Fibroblast of skin of right biceps (primary cell): Measurements from ENCODE around the gene IL36RN.
"Not testable (repeated sequence)": the region's sequence is repeated elsewhere in the genome, so short reads cannot be mapped to it uniquely, and the experiment has no call there.

Experiments used
- DNase-seq: peaks from one replicate; pipeline ENCODE4 v3.0.0-alpha.2; 2013

The IL36RN gene

DNA sequence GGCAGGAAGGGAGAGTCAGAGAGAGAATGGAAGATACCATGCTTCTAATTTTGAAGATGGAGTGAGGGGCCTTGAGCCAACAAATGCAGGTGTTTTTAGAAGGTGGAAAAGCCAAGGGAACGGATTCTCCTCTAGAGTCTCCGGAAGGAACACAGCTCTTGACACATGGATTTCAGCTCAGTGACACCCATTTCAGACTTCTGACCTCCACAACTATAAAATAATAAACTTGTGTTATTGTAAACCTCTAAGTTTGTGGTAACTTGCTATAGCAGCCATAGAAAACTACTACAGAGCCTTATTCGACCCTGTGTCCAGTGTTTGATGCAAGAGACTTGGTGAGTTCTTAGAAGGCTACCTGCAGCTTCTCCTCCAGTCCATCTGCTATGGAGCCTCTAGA is 16.6 kb downstream of the IL36RN start:
- DNase-seq, result no peak

DNA sequence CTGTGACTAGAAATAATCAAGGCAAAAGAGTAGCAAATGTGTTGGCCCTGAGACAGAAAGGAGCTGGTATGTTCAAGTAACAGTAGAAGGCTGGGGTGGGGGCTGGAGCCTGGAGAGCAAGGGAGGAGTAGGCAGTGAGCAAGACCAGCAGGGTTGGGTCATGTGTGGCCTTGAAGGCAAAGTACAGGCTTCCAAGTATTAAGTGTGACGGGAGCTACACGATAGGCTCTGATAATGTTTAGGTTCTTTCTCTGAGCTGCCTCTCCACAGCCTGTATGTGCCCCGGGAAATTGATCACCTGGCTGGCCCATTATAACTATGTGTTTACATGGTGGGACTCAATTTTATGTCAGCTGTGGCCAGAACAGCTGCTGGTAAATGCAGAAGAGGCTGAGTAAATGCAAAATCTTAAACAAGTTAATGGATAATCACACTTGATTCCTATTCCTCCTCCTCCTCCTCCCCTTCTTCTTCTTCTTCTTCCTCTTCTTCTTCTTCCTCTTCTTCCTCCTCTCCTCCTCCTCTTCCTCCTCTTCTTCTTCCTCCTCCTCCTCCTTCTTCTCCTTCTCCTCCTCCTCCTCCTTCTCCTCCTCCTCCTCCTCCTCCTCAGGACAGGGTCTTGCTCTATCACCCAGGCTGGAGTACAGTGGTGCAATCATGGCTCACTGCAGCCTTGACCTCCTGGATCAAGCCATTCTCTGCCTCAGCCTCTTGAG is 18.1 kb downstream of the IL36RN start:
- DNase-seq, result no peak

DNA sequence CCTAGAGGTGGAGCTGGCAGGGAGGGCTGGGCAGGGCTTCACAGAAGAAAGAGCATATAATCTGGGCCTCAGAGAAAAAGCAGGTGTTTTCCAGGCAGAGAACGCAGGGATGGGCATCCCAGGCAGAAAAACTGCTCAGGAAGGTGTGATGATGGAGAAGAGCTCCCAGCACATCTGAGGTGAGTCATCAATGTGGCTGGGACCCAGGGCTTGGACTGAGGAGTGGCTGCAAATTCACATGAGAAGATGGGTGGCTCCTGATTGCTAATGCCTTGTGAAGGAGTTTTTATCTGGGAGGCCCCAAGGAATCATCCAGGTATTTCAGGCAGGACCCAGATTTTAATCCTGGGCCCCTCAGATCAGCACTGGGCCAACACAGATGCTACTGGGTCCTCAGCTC is 18.9 kb downstream of the IL36RN start:
- DNase-seq, result peak; percentile 12

DNA sequence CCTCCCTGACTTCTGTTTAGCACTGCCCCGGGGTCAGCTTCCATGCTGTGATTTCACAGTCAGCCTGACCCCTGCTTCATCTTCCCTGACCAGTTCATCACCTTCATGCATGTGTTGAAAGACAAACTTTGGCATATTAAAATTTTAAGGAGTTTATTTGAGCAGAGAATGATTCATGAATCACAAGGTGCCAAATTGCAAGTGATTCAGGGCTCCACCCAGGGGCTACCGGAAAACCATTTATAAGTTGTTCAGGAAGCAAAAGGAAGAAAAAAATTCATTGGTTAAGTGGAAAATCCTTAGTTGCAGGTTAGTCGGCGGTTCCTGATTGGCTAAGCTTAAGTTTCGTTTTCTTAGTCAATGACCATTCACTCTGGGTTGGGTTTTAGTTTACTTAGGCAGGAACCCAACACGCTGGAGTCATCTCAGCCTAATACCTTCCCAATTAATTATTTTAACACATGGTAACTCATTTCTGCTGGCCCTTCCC is 19.4 kb downstream of the IL36RN start:
- no peak for DNase-seq

DNA sequence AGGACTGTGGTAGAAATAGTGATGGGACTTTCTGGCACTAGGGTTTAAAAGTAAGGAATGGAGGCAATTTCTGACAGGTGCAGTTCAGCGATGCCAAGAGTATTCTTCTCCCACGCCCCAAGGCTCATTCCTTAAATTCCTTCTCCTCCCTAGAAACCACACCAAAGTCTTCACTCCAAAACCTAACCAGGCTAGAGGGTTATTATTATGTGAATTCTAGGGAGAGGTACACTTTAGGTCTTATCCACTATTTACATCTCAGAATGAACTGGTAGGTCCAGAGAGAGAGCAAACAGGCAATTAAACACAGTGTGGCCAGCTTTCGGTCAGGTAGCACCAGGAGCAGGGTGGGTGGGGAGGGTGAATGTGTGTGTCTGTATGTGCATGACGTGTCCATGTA is 20.1 kb downstream of the IL36RN start:
- no peak for DNase-seq

DNA sequence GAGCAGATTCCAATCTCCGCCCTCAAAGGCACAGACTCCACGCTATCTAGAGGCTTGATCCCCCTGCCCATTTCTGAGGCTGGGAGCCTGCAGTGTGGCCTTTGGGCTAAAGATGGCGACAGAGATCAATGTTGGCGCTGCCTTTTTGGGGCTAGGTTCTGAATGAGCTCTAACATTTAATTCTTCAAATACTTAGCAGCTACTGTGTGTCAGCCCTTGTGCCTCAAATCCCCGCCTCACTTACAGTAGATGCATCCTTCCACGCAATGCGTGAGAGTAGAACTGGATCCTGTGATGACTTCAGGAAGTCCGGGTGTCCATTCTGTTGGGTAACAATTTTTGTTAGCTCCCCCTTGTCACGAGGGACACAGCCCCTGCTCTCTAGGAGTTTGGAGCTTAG is 21.1 kb downstream of the IL36RN start:
- peak; percentile 17 for DNase-seq

DNA sequence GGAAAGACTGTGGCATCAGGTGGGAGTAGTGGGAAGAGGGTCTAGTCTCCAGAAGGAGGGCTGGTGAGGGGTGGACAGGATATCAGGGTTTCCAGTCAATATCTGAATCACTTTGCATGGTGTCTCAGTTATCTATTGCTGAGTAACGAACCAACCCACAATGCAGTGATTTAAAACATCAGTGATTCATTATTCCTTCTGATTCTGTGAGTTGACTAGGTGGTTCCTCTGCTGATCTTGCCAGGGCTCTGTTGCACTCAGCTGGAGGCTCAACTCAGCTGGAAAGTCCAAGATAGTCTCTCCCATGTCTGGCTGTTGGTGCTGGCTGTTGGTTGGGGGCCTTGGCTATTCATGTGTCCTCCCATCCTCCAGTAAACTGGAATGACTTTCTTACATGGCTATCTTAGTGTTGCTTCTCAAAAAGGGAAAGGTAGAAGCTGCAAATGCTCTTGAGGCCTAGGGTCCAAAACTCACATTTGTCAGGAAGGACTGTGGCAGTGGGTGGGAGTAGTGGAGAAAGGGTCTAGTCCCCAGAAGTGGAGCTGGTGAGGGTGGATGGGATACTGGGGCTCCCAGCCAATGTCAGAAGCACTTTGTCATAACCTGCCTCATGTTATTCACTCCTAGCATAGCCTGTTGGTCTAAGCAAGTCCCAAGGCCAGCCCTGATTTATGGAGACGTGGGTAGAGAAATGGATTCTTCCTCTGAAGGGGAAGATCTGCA is 22.7 kb downstream of the IL36RN start:
- no peak for DNase-seq

DNA sequence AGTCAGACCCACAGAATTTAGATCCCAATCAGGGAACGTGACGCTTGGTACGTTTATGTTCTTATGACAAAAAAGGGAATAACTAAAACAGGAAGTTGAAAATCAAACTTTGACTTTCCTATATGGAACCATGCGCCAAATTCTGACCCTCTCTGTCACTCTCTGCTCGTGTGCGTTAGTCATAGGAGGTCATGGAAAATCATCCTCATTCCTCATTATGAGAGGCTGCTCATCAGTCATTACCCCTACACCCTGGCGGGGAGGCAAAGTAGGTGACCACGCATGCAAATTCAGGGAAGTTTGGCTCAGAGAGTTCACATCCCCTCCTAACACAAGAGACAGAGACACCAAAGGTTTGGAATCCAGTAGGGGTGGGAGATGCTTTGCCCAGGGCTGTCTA is 24.3 kb downstream of the IL36RN start:
- no peak for DNase-seq

DNA sequence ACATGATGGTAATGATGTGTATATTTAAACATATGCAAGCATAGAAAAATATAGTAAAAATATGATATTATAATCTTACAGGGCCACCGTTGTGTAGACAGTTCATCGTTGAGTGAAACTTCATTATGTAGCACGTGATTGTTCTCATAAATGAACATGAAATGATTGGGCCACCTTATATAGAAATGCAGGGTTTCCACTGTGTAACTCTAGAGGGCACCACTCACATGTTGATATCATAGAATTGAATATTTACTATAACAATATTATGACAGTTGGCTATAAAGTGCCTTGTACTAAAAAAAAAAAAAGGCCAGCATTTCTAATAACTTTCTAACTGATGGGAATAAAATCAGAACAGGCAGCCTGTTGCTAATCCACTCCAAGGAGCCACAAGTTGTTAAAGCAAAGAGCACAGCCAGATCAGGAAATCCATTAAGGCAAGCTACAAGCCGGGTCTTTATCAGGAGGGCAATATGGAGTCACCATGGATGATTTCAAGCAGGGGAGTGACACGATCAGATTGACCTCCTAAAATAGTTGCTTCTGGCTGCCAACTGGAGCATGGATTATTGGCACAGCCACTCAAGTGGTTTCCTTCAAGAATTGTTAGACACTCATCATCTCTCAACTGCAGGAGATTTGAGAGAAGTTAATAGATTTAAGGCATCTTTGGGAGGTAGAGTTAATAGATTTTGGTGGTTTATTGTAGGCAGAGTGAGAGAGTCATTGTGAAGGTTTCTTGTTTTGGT is 25.4 kb downstream of the IL36RN start:
- DNase-seq, result no peak

DNA sequence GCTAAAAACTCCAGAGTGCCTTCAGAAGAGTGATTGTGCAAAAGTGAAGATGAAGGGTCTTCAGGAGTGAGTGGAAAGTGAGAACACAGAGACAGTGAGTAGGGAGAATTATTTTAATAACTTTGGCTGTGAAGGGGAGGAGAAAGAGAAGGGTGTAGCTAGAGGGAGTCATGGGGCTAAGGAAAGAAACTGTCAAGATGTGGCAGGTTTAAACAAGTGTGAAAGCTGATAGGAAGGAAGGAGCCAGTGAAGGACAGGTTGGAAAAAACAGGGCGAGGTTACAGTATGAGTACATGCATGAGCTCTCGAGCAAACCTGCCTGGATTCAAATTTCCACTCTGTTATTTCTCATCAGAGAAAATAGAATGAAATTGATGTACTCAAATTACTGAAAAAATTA is 26.5 kb downstream of the IL36RN start:
- no peak for DNase-seq

DNA sequence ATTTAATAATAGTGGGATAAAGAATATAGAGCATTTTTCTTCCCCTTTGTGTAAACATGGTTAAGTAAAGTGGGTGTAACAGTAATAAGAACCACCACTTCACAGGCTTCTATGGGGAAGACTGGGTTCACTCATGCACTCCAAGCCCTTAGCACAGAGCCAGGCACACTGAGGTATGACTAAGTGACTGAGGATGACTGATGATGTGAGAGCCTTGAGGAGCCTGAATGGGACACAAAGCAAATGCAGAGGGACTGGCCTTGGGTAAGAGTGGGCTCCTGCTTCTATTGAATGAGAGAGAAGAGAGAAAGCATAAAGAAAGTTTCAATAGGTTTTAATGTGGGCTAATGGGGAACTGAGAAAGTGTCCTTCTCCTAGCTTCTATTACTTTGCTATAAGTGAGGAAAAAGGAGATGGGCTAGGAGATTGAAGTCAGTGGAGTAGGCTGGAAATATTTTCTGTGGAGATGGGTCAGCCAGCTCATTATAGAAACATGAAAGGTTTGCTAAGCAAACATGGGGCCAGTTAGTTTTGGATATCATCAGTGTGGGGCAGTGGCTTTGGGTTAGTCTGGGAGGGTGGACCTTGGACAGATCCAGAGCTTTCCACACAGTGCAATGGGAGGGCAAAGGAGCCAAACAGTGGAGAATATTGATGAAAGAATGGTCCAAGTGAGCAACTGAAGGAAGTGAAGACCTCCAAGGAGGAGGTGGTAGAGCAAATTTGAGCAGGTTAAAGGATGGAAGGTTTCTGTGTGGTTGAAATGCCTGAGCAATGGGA is 29.4 kb downstream of the IL36RN start:
- DNase-seq, result no peak

DNA sequence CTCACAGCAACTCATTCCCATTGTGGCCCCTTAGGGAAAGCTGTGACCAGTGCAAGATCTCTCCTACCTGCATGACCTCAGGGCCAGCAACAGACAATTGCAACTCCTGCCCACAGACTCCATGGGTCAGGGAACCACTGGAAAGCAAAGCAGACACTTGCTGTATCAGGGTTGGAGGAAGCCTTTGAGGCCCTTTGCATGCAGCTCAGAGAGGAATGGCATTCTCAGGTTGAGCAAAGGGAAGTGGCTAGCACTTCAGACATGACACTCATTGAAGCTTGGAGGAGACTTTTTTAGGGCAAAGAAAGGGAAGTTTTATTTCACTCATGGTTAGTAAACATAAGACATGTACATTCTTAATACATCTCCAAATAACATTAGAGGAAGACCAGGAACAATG is 30.9 kb downstream of the IL36RN start:
- no peak for DNase-seq

DNA sequence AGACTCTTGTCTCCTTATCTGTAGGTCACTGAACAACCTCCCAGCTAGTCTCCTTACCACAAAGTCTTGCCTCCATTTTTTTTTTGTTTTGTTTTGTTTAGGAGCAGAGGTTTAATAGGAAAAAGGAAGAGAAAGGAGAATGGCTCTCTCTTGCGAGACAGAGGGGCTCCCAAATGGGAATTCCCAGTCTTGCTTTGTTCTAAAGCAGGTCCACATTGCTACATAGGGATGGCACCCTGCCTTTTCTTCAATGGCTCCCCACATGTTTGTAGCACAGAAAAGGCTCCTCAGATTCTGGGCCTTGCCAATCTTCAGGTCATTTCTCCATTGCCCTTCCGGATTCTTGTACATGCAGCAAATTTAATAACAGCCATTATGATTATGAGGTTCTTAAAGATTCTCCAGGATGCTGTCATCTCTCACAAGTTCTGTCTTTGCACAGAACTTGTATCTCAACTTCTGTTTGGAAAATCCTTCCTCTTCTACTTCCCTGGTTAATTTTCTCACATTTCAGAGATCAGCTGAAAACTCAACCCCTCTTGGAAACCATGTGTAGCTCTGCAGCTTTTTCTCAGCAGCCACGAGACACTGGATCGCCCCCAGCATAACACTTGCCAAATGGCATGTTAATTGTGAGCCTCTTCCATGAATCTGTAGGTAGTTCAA is 32.4 kb downstream of the IL36RN start:
- DNase-seq, result no peak

DNA sequence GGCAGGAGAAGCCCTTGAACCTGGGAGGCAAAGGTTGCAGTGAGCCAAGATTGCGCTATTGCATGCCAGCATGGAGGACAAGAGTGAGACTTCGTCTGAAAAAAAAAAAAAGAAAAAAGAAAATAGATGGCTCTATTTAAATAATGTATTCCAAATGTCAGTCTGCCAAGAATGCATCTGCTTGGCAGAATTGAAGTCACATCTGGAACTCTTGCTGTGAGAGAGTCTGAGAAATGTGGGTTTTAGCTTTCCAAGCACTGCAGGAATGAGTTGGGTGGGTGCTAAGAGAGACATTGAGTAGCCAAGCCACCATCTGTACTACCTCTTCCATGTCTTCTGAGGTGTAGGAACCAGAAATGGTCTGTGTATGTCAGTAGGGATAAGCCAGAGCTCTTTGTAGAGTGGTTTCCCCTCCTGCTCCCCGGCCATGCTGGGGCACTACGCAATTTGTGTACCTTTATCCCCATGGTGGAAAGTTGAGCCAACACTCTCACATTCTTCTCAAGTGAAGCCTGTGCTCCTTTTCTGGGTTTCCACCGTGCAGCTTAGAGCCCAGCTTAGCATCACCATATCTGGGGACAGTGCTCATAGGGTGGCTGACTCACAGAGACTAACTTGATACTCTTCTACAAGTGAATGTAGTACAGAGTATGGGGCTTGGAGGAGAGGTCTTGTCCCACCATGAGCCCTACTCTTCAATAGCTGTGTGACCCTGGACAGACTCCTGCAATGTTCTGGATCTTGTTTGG is 34.0 kb downstream of the IL36RN start:
- DNase-seq, result no peak

DNA sequence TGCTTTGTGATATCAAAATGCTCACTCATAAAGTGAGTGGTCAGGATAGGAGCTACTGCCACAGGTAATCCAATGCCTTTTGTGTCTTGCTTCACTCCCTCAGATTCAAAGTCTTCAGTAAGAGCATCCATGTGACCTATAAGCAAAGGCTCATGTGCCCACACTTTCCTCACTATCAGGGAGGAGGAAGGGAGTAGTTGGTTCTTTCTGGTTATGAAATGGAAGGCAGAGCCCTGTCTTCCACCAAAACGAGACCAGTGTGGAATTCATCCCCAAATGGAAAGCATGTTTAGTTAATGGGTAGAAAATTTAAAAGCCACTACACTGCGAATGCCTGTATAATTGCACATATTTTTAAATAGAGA is 34.6 kb downstream of the IL36RN start:
- no peak for DNase-seq

DNA sequence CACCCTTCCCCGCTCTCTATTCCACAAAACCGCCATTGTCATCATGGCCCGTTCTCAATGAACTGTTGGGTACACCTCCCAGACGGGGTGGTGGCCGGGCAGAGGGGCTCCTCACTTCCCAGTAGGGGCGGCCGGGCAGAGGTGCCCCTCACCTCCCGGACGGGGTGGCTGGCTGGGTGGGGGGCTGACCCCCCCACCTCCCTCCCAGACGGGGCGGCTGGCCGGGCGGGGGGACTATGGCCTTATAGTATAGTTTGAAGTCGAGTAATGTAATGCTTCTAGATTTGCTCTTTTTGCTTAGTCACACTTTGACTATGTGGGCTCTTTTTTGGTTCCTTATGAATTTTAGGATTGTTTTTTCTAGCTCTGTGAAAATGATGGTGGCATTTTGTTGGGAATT is 37.3 kb downstream of the IL36RN start:
- DNase-seq, result not testable (repeated sequence)

DNA sequence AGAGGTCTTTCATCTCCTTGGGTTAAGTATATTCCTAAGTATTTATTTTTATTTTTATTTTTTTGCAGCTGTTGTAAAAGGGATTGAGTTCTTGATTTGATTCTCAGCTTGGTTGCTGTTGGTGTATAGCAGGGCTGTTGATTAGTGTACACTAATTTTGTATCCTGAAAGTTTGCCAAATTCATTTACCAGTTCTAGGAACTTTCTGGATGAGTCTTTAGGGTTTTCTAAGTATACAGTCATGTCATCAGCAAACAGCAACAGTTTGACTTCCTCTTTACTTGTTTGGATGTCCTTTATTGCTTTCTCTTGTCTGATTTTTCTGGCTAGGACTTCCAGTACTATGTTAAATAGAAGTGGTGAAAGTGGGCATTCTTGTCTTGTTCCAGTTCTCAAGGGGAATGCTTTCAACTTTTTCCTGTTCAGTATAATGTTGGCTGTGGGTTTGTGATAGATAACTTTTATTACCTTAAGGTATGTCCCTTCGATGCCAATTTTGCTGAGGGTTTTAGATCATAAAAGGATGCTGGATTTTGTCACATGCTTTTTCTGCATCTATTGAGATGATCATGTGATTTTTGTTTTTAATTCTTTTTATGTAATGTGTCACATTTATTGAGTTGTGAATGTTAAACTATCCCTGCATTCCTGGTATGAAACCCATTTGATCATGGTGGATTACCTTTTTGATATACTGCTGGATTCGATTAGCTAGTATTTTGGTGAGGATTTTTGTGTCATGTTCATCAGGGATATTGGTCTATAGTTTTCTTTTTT is 38.0 kb downstream of the IL36RN start:
- DNase-seq, result not testable (repeated sequence)

DNA sequence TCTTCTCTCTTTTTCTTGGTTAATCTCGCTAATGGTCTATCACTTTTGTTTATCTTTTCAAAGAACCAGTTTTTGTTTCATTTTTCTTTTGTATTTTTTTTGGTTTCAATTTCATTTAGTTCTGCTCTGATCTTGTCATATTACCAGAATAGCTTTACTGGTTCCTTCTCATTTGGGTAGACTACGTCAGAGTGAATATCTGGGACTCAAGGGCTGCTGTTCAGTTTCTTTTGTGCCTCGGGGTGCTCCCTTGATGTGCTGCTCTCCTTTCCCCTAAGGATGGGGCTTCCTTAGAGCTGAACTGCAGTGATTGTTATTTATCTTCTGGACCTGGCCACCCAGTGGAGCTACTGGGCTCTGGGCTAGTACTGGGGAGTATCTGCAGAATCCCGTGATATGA is 39.0 kb downstream of the IL36RN start:
- DNase-seq, result no peak

DNA sequence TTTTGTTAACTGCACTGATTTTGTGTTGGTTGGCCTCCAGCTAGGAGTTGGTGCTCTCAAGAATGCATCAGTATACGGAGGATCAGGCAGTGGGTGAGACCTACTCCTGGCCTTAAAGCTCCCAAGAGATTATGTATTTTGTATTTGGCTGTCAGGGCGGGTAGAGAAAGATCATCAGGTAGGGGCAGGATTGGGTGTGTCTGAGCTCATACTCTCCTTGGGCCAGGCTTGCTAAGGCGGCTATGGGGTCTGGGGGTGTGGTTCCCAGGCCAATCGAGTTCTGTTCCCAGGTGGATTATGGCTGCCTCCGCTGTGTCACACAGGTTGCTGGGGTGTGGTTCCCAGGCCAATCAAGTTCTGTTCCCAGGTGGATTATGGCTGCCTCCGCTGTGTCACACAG is 39.5 kb downstream of the IL36RN start:
- DNase-seq, result no peak

DNA sequence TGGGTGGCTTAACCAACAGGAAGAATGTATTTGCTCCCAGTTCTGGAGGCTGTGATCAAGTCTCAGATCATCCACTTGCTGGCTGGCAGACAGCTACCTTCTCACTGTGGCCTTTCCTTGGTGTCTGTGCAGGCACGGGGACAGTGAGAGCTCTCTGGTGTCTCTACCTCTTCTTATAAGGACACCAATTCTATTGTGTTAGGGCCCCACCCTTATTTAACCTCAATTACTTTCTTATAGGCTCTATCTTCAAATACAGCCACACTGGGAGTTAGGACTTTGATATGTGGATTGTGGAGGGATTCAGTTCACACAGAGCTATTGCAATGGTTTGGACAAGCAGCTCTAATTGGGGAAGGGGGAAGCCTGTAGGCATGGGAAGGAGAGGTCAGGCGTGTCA is 43.1 kb downstream of the IL36RN start:
- no peak for DNase-seq

DNA sequence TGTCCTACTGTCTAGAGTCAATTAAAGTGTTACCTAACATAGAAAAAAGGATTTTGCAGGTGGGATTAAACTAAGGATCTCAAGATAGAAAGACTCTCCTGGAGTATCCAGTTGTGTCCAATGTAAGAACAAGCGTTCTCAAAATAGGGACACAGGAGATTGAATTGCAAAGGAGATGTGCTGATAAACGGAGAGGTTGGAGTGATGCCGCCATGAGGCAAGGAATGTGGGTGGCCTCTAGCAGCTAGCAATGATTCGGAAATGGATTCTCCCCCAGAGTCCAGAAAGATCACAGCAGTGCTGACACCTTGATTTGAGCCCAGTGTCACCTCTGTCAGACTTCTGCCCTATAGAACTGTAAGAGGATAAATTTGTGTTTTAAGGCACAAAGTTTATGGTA is 44.3 kb downstream of the IL36RN start:
- no peak for DNase-seq
